Neural crest cell (in vitro differentiated cells): ENCODE results near the gene NUP88. TPM values are rescaled to one million over a fixed set of nuclear protein-coding genes. Genes with fewer than 3 reads are reported as not detected.
"Not testable (repeated sequence)": the region's sequence is repeated elsewhere in the genome, so short reads cannot be mapped to it uniquely, and the experiment has no call there.

Source experiments
- DNase-seq: peaks from one replicate; pipeline ENCODE4 v3.0.0; 2021; ENCODE audit warnings: low read depth, mixed read lengths, low spot score
- H3K27ac Mint-ChIP-seq: one replicate; pipeline ENCODE4 v1.8.0; 2021; ENCODE audit warnings: mild to moderate bottlenecking, mixed read lengths; ENCODE audit not compliant: unreplicated experiment
- H3K27me3 Mint-ChIP-seq: 2 replicates; pipeline ENCODE4 v1.8.0; 2021; ENCODE audit warnings: low read depth, mild to moderate bottlenecking, mixed read lengths
- H3K36me3 Mint-ChIP-seq: 2 replicates; pipeline ENCODE4 v1.8.0; 2021; ENCODE audit warnings: low read depth, mild to moderate bottlenecking, mixed read lengths
- H3K4me1 Mint-ChIP-seq: 2 replicates; pipeline ENCODE4 v1.8.0; 2021; ENCODE audit warnings: mixed read lengths
- H3K4me3 Mint-ChIP-seq: one replicate; pipeline ENCODE4 v1.8.0; 2021; ENCODE audit warnings: mild to moderate bottlenecking, mixed read lengths
- H3K9me3 Mint-ChIP-seq: 2 replicates; pipeline ENCODE4 v1.8.0; 2021; ENCODE audit warnings: mixed read lengths
- CTCF ChIP-seq: fragments of 200-600 bp; sonication (generic); conservative IDR thresholded peaks from 2 replicates; pipeline ENCODE4 v1.5.0; 2021; ENCODE audit warnings: antibody characterized with exemption, mild to moderate bottlenecking
- total RNA-seq: library from RNA; stranded (reverse); gene quantifications from 2 replicates; pipeline ENCODE4 v1.2.1, GENCODE V29; 2021

NUP88 gene
- total RNA-seq, 1 donor from 2014 or later, result 91.2 TPM

GRCh38 chr17:5437721-5438317 is 18.4 kb upstream of the NUP88 start:
- Mint-ChIP-seq H3K4me1 (peaks cover 37% of the 10 kb centered on the region), H3K27ac (no peak overlapping the region), H3K9me3 (no peaks in the 10 kb centered on the region), H3K27me3 (no peaks in the 10 kb centered on the region), H3K4me3 (peak overlapping the region; percentile 94), H3K36me3 (peaks cover 10% of the 10 kb centered on the region)
- no peak for DNase-seq
- TF ChIP-seq CTCF, result no peak

GRCh38 chr17:5435781-5436315 is 16.4 kb upstream of the NUP88 start:
- peaks cover 20% of the 10 kb centered on the region for H3K36me3 Mint-ChIP-seq
- H3K27me3 Mint-ChIP-seq, H3K9me3 Mint-ChIP-seq, H3K27ac Mint-ChIP-seq, DNase-seq: not testable (repeated sequence)
- H3K4me3 Mint-ChIP-seq, result peak overlapping the region; percentile 94
- H3K4me1 Mint-ChIP-seq, result peaks cover 40% of the 10 kb centered on the region

GRCh38 chr17:5434984-5435383 is 15.5 kb upstream of the NUP88 start:
- no peak overlapping the region for H3K27ac Mint-ChIP-seq
- no peaks in the 10 kb centered on the region for H3K9me3 Mint-ChIP-seq

GRCh38 chr17:5431949-5432556 is 12.6 kb upstream of the NUP88 start:
- Mint-ChIP-seq H3K27me3 (no peaks in the 10 kb centered on the region), H3K36me3 (peaks cover 17% of the 10 kb centered on the region), H3K4me1 (peaks cover 22% of the 10 kb centered on the region), H3K4me3 (peak overlapping the region; percentile 47), H3K27ac (no peak overlapping the region), H3K9me3 (no peaks in the 10 kb centered on the region)
- TF ChIP-seq CTCF, result no peak
- no peak for DNase-seq

More at GRCh38 chr17:5434984-5435383, 15.5 kb upstream of the NUP88 start:
- peaks cover 20% of the 10 kb centered on the region for H3K36me3 Mint-ChIP-seq
- no peaks in the 10 kb centered on the region for H3K27me3 Mint-ChIP-seq
- peak overlapping the region; percentile 73 for H3K4me3 Mint-ChIP-seq
- no peak for TF ChIP-seq CTCF
- no peak for DNase-seq
- H3K4me1 Mint-ChIP-seq, result peaks cover 40% of the 10 kb centered on the region

- Mint-ChIP-seq H3K36me3 (peaks cover 17% of the 10 kb centered on the region), H3K4me3 (peak overlapping the region; percentile 31), H3K4me1 (peaks cover 16% of the 10 kb centered on the region)
- not testable (repeated sequence) for DNase-seq, H3K27ac Mint-ChIP-seq, H3K27me3 Mint-ChIP-seq, H3K9me3 Mint-ChIP-seq
Observed at GRCh38 chr17:5431234-5431633, 11.8 kb upstream of the NUP88 start.

GRCh38 chr17:5430413-5430999 is 11.0 kb upstream of the NUP88 start:
- no peak for DNase-seq
- Mint-ChIP-seq H3K36me3 (peaks cover 17% of the 10 kb centered on the region), H3K27ac (no peak overlapping the region), H3K9me3 (no peaks in the 10 kb centered on the region), H3K4me3 (peak overlapping the region; percentile 3), H3K4me1 (peaks cover 12% of the 10 kb centered on the region), H3K27me3 (no peaks in the 10 kb centered on the region)
- no peak for TF ChIP-seq CTCF
